A673 (cell line): ENCODE results near the gene ZER1. TPM values are rescaled to one million over a fixed set of nuclear protein-coding genes. Genes with fewer than 3 reads are reported as not detected.
"Not testable (repeated sequence)": the region's sequence is repeated elsewhere in the genome, so short reads cannot be mapped to it uniquely, and the experiment has no call there.

Experiments
- BruUV-seq: library from RNA; stranded (reverse); fragments of 400-500 nt; replicated peaks from 2 replicates; lab custom pipeline; 2021; lab: Mats Ljungman, UMichigan
- CTCF ChIA-PET: fragments of 300-600 bp; sonication (Branson Sonifier 250); formaldehyde crosslinking; loops from one replicate; lab custom pipeline; 2022; ENCODE audit warnings: antibody characterized with exemption; lab: Charles Lee
- POLR2A ChIA-PET: fragments of 300-600 bp; sonication (Branson Sonifier 250); formaldehyde crosslinking; loops from one replicate; lab custom pipeline; 2022; ENCODE audit warnings: antibody characterized with exemption; ENCODE audit not compliant: low non-redundant PET; lab: Charles Lee
- DNase-seq: peaks from one replicate; pipeline ENCODE4 v3.0.0-alpha.2; 2015; ENCODE audit warnings: low spot score
- H3K27ac ChIP-seq: fragments of 200-600 bp; sonication (generic); 2 replicates; pipeline ENCODE4 v1.5.1; 2016; ENCODE audit warnings: mixed run types, low read depth, mild to moderate bottlenecking, mixed read lengths, antibody characterized with exemption, low read length; ENCODE audit not compliant: poor library complexity, severe bottlenecking
- H3K27me3 ChIP-seq: fragments of 200-600 bp; sonication (generic); replicated peaks from 2 replicates; pipeline ENCODE4 v1.6.1; 2017; ENCODE audit warnings: mixed run types, low read depth, mild to moderate bottlenecking, mixed read lengths, antibody characterized with exemption, low read length; ENCODE audit not compliant: insufficient read depth, poor library complexity
- H3K36me3 ChIP-seq: fragments of 200-600 bp; sonication (generic); 2 replicates; pipeline ENCODE4 v1.6.1; 2016; ENCODE audit warnings: mixed run types, mild to moderate bottlenecking, mixed read lengths, antibody characterized with exemption, low read length; ENCODE audit not compliant: insufficient read depth, poor library complexity, severe bottlenecking
- H3K4me1 ChIP-seq: fragments of 200-600 bp; sonication (generic); 2 replicates; pipeline ENCODE4 v1.6.1; 2017; ENCODE audit warnings: mixed run types, mild to moderate bottlenecking, mixed read lengths, antibody characterized with exemption, low read length; ENCODE audit not compliant: insufficient read depth, poor library complexity, severe bottlenecking
- H3K4me3 ChIP-seq: fragments of 200-600 bp; sonication (generic); 2 replicates; pipeline ENCODE4 v1.5.1; 2016; ENCODE audit warnings: low read depth, mixed run types, mild to moderate bottlenecking, mixed read lengths, low read length; ENCODE audit not compliant: poor library complexity, severe bottlenecking
- H3K9me3 ChIP-seq: fragments of 200-600 bp; sonication (generic); 2 replicates; pipeline ENCODE4 v1.6.1; 2016; ENCODE audit warnings: mixed run types, low read depth, mild to moderate bottlenecking, mixed read lengths, antibody characterized with exemption, low read length; ENCODE audit not compliant: poor library complexity, severe bottlenecking
- EZH2 ChIP-seq: fragments of 200-600 bp; sonication (generic); IDR thresholded peaks from 2 replicates; pipeline ENCODE4 v1.6.1; 2017; ENCODE audit warnings: borderline replicate concordance, low read depth, mild to moderate bottlenecking, mixed read lengths, antibody characterized with exemption, low read length; ENCODE audit not compliant: poor library complexity, severe bottlenecking
- intact Hi-C: fragments of 100-400 bp; cut with micrococcal nuclease; formaldehyde crosslinking; loops from one replicate; pipeline ENCODE4 v1.10.0; 2022; ENCODE audit not compliant: unreplicated experiment
- total RNA-seq: library from RNA; stranded (reverse); gene quantifications from 2 replicates; pipeline ENCODE4 v1.2.3, GENCODE V29; 2021
- TF ChIP-seq, protein P1 (sequence below): fragments of 300-800, 200-600 bp; sonication (generic); conservative IDR thresholded peaks from 2 replicates; pipeline ENCODE4 v1.5.1; 2017; ENCODE audit warnings: low read depth, mild to moderate bottlenecking, antibody characterized with exemption, low read length, moderate library complexity, mixed read lengths

Gene ZER1
- total RNA-seq, 1 experiment from 2014 or later, result 12.9 TPM

DNA sequence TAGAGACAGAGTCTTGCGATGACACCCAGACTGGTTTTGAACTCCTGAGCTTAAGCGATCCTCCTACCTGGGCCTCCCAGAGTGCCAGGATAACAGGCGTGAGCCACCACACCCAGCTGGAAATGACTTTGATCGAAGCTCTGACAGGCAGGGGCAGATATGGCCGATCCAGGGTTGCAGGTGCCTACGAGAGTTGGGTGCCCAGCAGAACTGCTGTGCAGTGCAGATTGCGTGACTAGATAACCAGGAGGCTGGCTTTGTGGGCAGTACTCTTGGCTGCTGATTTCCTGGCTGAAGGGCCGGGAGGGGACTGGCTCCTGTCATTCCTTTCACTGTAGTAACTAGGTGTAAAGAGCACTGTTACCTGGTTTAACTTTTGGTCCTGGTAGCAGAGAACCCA lies 27.2 kb upstream of the ZER1 start:
- POLR2A ChIA-PET, result no interaction called here
- DNase-seq, result no peak
- peaks cover 29% of the 10 kb centered on the region for H3K36me3 ChIP-seq
- H3K27ac ChIP-seq, result no peak overlapping the region
- CTCF ChIA-PET, result no interaction called here
- H3K27me3 ChIP-seq, result no peaks in the 10 kb centered on the region
- intact Hi-C loops, result no loop called here
- TF ChIP-seq, protein P1, sequence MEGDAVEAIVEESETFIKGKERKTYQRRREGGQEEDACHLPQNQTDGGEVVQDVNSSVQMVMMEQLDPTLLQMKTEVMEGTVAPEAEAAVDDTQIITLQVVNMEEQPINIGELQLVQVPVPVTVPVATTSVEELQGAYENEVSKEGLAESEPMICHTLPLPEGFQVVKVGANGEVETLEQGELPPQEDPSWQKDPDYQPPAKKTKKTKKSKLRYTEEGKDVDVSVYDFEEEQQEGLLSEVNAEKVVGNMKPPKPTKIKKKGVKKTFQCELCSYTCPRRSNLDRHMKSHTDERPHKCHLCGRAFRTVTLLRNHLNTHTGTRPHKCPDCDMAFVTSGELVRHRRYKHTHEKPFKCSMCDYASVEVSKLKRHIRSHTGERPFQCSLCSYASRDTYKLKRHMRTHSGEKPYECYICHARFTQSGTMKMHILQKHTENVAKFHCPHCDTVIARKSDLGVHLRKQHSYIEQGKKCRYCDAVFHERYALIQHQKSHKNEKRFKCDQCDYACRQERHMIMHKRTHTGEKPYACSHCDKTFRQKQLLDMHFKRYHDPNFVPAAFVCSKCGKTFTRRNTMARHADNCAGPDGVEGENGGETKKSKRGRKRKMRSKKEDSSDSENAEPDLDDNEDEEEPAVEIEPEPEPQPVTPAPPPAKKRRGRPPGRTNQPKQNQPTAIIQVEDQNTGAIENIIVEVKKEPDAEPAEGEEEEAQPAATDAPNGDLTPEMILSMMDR, result no peak
- TF ChIP-seq EZH2, result no peak
- H3K4me3 ChIP-seq, result no peak overlapping the region
- no peaks in the 10 kb centered on the region for H3K4me1 ChIP-seq
- no peaks in the 10 kb centered on the region for H3K9me3 ChIP-seq
- BruUV-seq, result no TSS peak

DNA sequence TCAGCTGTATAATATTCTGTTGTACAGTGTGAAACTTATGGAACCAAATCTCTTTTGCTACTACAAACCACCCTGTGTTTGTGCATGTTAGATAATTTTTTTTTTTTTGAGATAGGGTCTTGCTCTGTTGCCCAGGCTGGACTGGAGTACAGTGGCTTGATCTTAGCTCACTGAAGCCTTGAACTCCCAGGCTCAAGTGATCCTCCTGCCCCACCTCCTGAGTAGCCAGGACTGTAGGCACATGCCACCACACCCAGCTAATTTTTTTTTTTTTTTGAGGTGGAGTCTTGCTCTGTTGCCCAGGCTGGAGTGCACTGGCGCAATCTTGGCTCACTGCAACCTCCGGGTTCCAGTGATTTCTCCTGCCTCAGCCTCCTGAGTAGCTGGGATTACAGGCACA lies 23.2 kb upstream of the ZER1 start:
- DNase-seq, BruUV-seq, intact Hi-C loops, H3K4me1 ChIP-seq, H3K27me3 ChIP-seq, POLR2A ChIA-PET, H3K4me3 ChIP-seq, H3K27ac ChIP-seq, H3K9me3 ChIP-seq: not testable (repeated sequence)
- peaks cover 34% of the 10 kb centered on the region for H3K36me3 ChIP-seq
- CTCF ChIA-PET, result interaction anchor here (0.6 kb wide), 1 partner anchor 487 kb away, joined by 6 read pairs; no protein-coding TSS in a partner anchor

DNA sequence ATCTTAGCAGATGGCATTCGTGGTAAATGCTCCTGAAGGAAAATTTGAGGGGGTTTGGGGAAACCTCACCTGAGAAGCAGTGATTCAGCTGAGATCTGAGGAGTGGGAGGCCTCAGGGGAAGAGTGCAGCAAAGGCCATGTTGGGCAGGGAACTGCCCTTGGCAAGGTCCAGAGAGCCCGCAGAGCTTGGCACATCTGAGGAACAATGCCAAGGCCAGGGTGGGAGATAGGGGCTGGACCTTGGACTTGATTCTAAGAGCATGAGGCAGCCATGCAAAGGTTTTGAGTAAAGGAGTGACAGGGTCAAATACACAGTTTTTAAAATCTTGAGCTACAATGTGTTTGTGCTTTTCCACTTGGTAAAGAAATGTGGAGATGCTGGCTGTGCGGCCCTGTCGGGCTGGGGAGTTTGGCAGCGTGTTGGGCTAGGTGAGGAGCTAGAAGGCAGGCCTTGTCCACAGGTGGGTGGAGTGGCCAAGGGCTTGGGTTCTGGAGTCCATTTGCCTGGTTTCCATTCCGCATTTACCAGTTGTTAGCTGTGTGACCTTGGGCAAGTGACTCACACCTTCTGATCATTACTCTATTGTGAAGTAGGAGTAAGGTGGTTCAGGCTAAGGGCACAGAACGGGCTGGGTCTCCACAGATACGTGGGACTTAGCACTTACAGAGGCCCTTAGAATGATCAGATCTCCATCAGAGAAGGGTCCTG lies 21.4 kb upstream of the ZER1 start:
- no peak overlapping the region for H3K4me3 ChIP-seq
- no TSS peak for BruUV-seq
- no peak overlapping the region for H3K27ac ChIP-seq
- TF ChIP-seq, protein P1, result no peak
- TF ChIP-seq EZH2, result no peak
- H3K4me1 ChIP-seq, result no peaks in the 10 kb centered on the region
- POLR2A ChIA-PET, result no interaction called here
- CTCF ChIA-PET, result no interaction called here
- H3K36me3 ChIP-seq, result peaks cover 23% of the 10 kb centered on the region
- DNase-seq, result no peak
- H3K9me3 ChIP-seq, result no peaks in the 10 kb centered on the region
- intact Hi-C loops, result no loop called here
- H3K27me3 ChIP-seq, result no peaks in the 10 kb centered on the region

DNA sequence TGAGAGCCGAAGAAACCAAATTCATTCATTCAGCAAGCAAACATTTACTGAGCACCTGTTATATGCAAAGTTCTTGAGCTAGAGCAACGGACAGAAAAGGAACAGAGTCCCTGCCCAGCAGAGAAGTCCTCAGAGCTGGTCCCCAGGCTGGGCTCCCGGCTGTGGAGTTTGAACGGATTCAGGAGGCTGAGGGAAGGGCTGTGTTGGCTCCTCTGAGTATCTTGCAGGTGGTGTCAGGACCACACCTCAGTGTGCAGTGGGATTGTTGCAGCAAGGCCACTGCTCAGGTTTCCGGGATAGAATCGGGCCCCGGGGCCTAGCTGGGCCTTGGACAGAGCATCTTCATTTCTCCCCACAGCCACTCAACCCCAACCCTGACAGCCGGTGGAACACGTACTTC lies 20.4 kb upstream of the ZER1 start:
- H3K36me3 ChIP-seq, result peaks cover 14% of the 10 kb centered on the region
- BruUV-seq, result no TSS peak
- CTCF ChIA-PET, result interaction anchor here (0.5 kb wide), 1 partner anchor 26 kb away, joined by 5 read pairs; no protein-coding TSS in a partner anchor

More for the DNA sequence above, 20.4 kb upstream of the ZER1 start:
- no peaks in the 10 kb centered on the region for H3K9me3 ChIP-seq
- no peak for TF ChIP-seq EZH2
- TF ChIP-seq, protein P1, result no peak
- no peak overlapping the region for H3K4me3 ChIP-seq
- no peak overlapping the region for H3K27ac ChIP-seq
- intact Hi-C loops, result no loop called here
- H3K27me3 ChIP-seq, result no peaks in the 10 kb centered on the region
- POLR2A ChIA-PET, result no interaction called here
- H3K4me1 ChIP-seq, result no peaks in the 10 kb centered on the region
- no peak for DNase-seq
